SHP77 (cell line): Measurements from ENCODE around the gene RB1.
"Not testable (repeated sequence)": the region's sequence is repeated elsewhere in the genome, so short reads cannot be mapped to it uniquely, and the experiment has no call there.

Source experiments
- DNase-seq, 2 experiments: peaks; one replicate each; lab custom pipeline; 2025; lab: John Stamatoyannopoulos, UW

Gene RB1

DNA sequence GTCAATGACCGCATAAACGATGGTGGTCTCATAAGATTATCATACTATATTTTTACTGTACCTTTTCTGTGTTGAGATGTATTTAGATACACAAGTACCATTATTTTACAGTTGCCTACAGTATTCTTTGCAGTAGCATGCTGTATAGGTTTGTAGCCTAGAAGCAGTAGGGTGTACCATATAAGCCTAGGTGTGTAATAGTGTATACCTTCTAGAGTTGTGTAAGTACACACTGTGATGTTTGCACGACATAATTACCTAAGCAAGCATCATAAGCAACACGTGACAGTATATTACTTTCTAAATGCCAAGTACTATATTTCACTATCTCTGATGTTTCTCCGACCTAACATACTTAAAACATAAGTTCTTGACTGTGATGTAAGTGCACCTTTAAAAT is 106.6 kb downstream of the RB1 start:
- DNase-seq: no peak

DNA sequence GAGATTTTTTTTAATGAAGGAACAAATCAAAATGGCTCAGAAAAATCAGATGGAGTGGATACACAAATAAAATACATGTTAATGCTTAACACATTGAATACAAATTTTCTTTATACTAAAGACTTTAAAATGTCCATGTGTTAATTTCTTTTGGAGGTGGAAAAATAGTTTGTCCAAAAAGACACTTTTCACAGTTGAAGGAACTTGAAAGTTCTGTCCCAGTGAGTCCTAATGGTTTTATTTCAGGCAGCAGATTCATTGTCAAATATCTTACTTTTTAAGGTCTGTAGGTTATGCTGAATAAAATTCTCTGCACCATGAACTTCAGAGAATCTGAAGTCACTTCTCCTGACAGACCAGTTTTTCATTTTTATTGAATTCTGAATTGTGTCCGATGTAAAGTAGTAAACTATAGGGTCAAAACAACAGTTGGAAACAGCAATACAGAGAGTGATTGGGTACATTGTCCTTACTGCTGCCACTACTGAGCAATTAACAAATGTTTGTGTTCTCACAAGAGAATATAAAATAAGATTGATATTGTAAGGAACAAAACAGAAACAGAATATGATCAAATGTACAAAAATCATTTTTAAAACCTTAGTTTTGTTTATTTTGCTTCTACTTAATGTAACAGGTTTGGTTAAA is 107.7 kb downstream of the RB1 start:
- DNase-seq: no peak

DNA sequence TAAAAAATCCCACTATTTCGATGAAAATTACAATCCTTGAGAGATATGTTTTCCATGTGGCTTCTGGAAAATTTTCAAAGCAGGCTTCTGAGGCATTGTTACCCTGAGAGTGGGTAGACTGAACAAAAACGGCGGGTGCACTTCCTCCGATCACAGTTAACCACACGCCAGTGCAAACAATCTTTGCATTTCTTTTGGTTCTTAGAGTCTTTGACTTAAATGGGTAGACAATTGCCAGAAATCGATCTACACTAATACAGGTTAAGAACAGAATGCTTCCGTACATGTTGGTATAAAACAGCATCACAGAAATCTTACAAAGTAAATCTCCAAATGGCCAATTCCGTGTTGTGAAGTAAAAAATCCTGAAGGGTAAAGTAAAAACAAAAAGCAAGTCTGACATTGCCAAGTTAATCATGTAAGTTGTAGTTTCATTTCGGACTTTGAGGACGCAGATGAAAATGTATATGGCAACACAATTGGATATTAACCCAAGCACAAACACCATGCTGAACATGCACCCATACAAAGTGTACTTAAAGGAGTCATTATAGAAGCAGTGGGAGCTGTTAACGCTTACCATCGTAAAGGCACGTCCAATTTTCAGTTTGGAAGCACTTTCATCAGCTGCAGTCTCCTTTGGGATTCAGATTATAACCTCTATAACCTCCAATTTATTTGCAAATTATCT is 108.4 kb downstream of the RB1 start:
- DNase-seq: no peak

DNA sequence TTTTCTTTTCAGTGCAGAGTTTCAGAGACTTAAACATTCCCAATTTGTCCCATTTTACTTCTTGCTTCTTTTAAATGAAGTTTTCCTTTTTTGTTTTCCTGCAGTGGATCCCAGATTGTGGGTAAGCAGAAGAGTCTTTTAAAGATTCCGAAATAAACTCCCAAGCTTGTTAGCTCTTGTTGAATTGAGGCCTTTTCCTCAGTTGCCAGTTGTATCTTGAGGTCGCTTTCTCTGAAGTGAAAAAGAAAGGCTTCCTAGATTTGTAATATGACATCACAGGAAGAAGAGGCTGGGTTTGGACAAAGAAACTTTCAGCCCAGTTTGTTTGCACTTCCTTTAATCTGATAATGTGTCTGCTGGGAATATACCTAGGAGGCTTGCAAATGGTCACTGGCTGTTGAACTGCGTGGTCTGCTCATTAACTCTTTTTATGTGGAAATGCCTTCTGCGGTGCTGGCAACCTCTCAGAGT is 109.4 kb downstream of the RB1 start, which contains the start of gene LPAR6:
LPAR6 (minus strand) TSS at position 233 of the 471 bp plus-strand sequence. CDS start 690 bp downstream, outside the sequence.
- no peak for DNase-seq

DNA sequence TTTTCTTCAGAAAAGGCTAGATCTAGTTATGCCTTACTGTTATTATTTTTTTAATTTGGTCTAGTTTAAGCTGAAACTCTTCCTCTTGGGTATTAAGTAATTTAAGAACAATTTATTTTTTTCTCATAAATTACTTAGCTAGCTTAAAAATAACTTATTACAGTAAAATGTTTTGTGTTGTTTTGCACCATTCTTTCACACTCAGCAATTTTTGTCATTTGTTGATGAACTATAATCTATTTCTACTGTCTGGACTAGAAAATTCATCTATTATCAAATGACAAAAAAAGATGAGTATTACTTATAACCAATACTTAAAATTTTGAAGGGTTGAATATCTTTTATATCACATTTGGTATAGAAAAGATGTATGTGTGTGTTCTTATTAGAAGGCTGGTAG is 111.0 kb downstream of the RB1 start:
- no peak for DNase-seq

DNA sequence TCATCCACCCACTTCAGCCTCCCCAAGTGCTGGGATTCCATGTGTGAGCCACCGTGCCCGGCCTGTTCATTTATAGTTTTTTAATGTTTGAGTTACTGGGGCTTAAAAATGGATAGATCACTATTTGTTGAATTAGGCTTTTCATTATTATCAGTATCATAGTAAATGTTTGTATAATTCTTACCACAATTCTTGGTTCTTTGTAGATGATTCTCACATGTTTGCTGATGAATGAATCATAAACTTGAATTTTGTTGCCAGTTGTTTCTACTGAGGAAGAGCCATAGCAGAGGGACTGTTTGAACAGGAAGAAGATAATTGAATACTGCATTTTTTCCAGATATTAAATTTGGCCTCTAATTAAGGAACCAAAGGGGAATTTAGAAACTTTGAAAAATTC is 112.0 kb downstream of the RB1 start:
- no peak for DNase-seq

DNA sequence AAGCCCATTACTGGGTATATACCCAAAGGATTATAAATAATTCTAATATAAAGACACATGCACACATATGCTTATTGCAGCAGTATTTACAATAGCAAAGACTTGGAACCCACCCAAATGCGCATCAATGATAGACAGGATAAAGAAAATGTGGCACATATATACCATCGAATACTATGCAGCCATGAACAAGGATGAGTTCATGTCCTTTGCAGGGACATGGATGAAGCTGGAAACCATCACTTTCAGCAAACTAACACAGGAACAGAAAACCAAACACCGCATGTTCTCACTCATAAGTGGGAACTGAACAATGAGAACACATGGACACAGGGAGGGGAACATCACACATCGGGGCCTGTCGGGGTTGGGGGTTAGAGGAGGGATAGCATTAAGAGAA is 118.5 kb downstream of the RB1 start:
- not testable (repeated sequence) for DNase-seq

DNA sequence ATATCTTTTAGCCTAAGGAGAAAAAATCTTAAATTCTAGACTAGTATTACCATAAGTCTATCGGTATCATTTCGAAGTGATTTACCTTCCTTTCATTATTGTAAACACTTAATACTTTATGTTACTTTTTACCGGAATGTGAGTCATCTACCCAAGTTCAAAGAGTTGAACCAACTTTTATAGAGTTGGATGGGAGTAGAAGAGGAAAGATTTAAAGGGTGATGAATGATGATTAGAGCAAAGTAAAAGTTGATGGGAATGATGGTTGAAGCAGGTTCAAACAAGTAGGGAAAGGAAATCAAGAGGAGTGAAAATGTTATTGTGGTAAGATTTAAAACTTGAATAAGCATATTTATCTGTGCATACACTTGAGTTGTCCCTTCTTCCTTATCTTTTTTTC is 120.7 kb downstream of the RB1 start:
- no peak for DNase-seq

DNA sequence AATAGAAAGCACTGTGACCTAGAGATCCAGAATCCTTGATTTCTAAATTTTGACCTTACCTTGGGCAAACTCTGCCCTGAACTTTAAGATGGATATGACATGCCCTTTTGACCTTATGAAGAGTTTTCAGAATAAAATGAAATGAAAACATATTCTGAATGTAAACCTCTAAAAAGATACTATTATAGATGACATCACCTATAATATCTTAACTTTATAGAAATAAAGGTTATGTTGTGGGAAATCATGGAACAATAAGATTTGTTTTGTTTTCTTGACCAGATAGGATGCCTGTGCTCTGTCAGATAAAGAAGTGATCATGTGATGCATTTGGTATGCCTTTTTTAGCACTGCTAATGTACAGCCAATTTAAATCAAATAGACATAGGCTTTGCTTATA is 122.5 kb downstream of the RB1 start:
- DNase-seq: no peak

DNA sequence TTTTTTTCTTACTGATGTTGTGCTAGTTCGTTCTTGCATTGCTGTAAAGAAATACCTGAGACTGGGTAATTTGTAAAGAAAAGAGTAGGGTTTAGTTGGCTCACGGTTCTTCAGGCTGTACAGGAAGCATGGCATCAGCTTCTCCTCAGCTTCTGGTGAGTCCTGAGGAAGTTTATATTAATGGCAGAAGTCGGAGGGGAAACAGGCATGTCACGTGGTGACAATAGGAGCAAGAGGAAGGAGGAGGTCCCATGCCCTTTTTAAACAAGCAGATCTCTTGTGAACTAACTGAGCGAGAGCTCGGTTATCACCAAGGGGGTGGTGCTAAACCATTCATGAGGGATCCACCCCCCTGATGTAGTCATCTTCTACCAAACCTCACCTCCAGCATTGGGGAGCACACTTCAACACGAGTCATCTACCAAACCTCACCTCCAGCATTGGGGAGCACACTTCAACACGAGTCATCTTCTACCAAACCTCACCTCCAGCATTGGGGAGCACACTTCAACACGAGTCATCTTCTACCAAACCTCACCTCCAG is 123.3 kb downstream of the RB1 start:
- DNase-seq: not testable (repeated sequence)

DNA sequence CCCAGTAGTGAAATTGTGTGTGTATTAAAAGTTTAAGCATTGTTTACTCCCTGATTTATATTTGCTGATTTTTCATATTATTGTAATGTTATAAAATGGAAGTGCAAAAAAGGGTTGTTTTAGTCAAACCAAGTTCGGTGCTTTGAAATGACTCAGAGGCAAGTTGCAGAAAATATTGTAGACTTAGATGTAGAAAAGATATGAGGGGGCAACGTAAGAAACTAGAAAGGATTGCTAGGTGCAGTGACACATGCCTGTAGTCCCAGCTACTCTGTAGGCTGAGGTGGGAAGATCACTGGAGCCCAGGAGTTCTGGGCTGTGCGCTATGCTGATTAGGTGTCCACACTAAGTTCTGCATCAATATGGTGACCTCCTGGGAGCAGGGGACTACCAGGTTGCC is 125.5 kb downstream of the RB1 start:
- no peak for DNase-seq

DNA sequence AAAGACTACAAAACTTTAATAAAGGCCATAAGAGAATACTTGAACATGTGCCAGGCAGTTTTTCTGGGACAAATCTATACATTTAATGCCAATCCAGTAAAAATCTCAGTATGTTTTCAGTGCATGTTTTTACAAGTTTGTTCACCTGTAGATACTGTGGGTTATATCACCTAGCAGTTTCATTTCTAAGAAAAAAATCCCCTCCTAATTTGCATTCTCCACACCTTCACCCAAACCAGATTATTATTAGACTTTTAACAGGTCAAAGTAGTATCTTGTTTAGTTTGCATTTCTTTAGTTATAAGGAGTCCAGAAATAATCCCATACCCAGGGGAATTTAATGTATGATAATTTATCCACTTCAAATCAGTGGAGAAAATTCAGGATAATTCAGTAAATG is 126.3 kb downstream of the RB1 start:
- DNase-seq: no peak

DNA sequence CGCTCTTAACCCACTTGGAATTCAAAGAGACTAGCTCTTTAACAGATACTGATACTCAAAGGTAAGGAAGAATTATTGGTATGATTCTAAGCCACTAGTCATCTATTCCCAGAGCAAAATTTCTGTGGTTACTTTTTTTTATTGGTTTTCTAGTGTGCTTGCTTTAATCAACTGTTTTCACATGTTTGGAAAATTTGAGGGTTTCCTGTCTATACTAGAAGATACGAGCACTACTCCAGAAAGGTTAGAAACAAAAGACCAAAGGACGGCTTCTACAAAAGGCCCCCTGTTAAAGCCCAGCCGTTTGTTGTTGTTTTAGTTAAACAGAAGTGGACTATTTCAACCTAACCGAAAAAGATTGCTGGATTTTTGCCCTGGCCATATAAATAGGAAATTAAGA is 127.9 kb downstream of the RB1 start:
- DNase-seq: no peak

DNA sequence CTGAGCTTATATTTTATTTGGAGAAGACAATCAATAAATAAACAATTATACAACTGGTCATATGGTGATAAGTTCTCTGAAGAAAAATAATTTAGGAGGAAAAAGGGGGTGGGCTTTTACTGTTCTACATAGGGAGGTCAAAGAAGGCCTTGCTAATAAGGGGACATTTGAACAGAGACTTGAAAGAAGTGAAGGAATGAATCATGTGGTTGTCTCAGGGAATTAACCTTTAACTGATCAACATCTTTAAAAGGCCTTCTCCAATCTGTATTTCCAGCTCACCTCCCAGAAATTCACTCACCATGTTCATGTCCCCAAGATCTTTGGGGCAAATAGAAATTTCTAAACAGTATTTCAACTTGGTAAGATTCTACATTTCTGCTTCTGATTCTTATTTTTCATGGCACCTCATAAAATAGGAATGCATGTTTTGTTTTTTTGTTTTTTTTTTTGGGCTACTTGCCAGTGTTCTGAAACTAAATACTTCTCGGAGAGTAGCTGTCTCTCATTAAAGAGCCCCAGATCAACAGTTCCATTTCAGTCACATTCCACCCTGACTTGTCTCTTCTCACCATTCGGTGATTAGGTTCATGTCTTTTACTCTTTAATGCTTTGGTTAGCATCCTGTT is 128.6 kb downstream of the RB1 start:
- DNase-seq: no peak

DNA sequence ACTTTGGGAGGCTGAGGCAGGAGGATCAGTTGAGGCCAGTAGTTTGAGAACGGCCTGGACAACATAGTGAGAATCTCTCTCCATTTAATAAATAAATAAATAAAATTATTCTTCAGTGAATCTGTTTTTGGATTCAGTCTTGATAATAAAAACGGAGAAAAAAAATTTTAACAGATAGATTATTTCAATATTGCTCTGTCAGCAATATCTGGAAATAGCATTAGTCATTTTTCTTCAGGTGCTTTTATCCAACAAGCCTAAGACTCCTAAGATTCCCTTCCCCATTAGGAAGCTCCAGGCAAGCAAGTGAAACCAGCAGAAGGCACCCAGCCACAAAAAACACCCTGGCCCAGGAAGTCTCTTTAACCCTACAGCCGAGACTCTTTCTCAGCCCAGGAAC is 130.6 kb downstream of the RB1 start:
- no peak for DNase-seq

DNA sequence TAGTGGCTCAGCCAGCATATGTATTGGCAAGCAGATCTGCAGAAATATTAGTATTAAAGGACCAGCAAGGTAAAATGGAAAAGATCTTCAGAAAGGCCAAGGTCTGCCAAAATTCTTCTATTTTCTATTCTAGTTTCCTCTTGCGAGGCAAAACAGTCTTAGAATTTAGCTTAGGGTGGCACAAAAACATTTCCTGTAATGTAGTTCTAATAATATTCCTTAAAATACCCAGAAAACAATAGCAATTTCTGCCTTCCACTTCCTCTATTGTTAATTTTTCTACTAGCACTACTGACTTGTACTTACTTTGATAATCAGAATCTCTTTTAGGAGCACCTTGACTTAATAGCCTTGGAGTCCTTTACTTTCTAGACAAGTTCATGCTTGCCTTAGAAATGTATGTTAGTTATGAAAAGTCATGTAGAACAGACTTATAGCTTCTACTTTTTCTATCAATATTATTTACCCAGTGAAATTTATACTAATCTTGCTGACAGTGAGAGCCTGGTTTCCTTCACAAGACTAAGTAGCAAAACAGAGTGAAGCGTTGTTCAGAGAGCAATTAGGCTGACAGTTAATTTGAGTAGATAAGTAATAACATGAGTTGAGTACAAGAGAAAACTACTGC is 133.2 kb downstream of the RB1 start:
- DNase-seq: no peak

DNA sequence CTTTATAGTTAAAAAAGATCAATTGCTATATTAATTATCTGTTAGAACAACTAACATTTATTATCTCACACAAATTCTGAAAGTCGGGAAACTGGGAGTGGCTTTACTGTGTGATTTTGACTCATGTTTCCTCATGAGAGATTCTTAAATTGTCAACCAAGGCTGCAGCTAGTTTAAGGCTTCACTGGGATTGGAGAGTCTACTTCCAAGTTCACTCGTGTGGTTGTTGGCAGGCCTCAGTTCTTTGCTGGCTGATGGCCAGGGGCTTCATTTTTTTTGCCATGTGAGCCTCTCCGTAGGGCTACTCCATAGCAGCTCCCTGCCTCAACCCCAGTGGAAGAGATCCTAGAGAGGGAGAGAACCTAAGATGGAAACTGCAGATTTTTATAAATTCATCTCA is 133.8 kb downstream of the RB1 start:
- no peak for DNase-seq

DNA sequence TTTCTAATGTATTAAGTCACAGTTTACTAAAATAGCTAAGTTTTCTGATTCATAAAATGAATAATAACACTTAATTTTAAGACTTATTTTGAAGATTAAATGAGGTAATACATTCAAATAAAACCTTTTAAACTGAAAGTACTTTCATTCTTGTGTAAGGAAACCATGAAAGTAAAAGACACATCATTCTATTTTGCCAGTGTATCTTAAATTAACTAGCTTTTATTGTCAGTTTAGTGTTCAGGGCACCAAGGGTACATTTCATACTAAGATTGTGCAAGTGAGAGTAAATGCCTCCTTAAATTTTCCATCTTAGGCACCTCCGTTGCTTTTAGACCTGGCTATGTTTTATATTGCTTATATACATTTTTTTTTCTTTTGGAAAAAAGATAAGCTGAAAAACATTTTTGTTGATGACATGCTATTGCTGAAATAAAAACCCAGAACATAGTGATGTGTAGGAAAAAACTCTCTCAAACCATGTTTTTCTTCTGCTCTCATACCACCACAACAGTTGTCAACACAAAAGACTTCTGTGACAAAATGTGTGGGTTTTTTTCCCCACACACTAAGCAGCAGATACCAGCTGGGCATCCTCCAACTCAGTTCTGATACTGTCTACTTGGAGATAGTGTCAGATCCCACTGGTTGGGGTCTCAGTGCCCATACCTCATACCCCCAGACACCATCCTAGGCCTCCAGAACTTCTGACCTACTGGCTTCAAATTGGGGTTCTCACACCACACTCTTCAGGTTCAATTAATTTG is 140.1 kb downstream of the RB1 start:
- no peak for DNase-seq

DNA sequence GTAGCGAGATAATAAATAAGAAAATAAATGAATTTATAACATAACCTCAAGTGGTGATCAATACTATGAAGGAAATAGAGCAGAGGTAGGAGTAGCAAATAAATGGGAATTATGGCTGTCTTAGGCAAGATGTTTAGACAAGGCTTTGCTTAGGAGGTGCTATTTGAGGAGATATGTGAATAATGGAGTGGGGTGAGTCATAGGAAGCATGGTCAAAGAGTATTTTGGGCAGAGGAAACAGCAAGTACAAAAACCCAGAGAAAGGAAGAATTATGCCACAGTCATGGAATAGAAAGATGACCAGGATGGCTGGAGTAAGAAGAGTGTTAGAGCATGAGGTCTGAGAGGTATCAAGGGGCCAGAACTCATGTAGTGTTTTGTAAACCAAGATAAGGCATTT is 142.9 kb downstream of the RB1 start:
- DNase-seq: no peak

DNA sequence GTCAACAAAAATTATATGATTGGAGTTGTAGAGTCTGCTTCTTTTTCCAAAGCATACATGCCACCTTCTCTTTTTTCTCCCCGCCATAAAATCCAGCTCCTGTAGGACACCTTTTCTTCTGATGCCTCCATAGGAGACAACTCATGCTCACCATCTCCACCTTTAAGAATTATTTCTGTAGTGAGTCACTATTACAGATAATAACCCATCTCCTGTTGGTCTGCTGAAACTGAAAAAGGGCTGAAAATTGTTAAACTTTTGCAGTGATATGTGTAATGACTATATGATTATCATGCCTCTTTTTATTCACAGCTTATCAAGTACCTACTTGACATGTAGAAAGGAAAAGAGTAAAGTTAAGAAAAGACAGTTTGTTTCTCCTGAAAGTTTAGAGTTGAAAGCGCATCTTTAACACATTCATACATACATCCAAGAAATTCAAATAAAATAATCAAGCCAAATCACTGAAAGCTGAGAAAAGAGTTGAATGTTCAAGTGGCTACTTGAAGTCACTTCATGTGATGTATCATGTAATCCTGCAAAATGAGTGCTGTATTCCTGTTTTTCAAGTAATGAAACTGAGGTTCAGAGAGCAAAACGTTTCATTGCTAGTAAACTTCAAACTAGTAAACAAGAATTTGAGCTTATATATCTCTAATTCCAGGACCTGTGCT is 144.9 kb downstream of the RB1 start:
- no peak for DNase-seq

DNA sequence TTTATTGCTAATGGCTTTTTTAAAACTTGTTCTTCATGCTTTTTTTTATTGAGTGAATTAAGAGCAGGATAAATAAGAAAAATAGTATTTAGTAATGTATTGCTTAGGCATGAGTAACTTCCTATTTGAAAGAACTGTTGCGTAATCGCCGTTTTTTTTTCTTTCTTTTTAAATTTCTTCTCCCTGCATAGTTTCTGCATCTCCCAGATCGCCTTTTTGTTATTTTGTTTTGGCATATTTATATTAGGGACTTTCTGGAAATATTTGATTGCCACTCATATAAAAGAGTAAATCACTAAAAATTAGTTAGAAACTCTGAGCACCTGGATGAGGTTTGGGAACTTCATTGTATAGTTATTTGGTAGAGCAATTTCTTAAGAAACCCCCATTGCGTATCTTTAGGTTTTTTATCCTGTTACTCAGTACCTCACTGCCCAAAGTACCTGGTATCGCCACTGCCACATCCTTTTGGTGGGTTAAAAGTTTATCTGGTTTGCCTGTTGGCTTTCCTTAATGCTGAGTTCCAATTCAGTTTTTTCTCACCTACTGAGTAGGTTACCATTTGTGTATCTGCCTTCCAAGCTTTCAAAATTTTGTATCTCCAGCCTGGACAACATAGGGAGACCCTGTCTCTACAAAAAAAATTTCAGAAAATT is 145.5 kb downstream of the RB1 start:
- no peak for DNase-seq
